HG03135 (cell line): ENCODE measurements around the gene CBL.

Experiments
- ATAC-seq: cut with Tn5 transposase; IDR thresholded peaks from one replicate; pipeline ENCODE4 v1.9.1; 2021; ENCODE audit warnings: mild to moderate bottlenecking, moderate library complexity; ENCODE audit not compliant: unreplicated experiment

The CBL gene

DNA sequence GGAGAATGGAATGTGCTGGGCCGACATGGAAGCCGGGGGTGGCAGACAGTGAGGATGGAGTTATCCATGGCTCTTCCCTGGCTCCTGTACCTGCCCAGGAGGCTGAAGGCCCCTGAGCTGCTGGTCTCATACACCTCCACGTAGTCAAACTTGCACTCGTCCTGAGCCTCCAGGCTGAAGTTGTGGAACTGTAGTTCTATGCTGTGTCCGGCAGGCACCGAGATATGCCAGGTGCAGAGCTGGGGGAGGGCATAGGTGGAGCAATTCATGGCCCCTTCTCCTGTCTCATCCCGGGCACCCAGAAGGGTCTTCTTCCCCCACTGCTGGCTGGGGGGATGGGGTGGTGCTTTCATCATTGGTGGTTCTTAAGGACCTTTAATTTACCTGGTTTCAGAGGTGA is 137.6 kb downstream of the CBL start:
- no peak for ATAC-seq

DNA sequence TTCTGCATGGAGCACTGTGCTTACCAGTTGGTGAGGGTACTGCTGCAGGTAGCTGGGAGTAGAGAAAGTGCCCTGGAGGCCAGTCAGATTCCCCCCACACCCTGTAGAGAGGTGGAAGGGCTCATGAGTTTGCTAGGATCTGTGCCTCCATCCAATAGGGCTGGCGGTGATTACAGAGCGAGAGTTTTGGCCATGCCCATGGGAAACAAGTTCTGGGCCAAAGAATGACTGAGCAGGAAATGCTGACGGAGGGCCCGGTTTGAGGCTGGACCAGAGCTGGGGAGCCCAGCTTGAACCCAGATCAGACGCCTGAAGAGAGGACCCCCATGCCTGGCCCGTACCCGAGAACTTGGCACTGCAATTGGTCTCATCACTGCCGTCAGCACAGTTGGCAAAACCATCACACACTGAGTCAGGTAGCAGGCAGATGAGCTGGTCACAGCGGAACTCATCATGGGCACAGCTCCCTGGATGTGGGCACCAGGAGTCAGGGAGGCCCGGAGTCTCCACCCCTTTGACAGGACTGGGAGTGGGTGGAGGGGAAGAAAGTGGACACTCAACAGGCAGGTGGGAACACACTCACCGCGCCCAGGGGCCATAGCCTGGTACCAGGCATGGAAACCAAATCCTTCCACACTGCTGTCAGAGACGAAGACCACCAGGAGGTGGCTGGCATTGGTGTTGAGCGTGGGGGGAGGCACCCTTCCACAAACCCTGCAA is 138.3 kb downstream of the CBL start:
- no peak for ATAC-seq

DNA sequence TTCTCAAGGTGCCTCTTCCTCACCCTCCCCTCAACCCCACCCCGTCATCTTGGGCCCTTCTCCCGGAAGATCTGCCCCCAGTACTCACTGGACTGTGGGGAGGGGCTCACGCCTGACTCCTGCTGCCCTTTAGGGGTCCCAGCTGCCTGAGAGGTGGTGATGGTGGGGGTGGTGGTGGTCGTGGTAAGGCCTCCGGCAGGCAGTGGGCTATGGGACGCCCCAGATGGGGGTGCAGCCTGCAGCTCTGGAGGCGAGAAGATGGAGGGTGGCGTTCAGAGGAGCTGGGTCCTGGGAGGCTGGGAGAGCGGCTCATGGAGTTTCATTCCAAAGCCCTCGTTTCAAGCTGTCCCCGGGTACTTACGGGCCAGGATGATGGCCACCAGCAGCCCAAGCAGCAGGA is 139.5 kb downstream of the CBL start:
- no peak for ATAC-seq

DNA sequence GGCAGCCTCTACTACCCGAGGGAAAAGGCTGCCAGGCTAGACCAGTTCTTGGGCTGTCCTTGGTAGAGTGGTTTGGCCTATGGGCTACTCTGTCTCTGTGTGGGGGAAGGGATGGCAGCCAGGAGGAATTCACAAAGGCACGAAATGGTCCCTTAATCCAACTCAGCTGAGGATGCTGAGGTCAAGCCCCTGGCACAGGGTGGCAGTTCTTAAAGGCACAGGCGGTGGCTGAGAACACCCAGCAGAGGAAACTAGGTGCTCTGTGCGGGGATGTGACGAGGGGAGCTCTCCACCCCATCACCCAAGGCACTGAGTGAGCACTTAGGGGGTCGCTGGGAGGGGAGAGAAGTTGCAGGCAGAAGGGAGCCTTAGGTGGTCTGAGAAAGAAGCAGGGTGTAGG is 140.5 kb downstream of the CBL start, which contains the start of gene MFRP:
TSS of gene MFRP (minus strand) at position 101 of the 400 bp plus-strand sequence. CDS start 192 bp downstream, outside the sequence.
- no peak for ATAC-seq

DNA sequence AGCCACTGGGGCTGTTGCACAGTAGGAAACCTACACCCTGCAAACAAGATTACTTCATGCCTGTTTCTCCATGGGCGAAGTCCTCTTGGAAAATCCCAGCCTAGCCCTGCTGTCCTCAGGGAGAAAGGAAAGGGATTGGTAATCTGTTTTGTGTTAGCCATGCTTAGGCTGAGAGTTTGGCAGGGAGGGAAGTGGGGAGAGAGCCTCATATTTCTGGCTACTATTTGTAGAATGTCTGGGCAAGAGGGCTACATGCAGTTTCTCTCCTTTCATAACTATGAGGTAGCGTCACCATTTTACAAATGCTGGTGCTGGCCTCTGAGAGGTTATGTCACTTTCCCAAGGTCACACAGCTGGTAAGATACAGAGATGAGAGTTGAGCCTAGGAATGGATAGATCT is 141.1 kb downstream of the CBL start:
- ATAC-seq, result no peak

DNA sequence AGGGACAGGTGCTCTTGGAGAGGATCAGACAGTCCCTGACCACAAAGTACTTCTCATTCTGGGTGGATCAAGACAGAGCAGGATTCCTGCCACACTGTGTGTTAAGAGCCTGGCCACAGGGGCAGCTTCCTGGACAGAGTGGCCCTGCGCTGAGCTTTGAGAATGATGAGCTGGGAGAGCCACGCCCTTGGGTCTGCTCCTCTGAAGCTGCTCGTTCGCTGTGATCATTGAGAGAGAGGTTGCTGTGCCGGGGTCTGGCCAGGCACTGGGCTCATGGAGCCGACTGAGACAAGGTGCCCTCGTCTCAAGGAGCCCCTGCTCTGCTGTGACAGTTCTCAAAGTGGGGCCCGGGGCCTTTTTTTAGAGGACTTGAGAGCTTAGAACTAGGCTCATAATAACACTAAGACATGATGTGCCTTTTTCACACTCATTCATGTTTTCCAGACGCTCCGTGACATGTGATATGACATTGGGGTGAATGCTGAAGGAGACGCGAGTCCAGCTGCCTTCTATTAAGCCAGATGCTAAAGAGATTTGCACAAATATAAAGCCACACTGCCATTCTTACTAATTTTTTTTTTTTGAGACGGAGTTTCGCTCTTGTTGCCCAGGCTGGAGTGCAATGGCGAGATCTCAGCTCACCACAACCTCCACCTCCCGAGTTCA is 141.9 kb downstream of the CBL start:
- no peak for ATAC-seq

DNA sequence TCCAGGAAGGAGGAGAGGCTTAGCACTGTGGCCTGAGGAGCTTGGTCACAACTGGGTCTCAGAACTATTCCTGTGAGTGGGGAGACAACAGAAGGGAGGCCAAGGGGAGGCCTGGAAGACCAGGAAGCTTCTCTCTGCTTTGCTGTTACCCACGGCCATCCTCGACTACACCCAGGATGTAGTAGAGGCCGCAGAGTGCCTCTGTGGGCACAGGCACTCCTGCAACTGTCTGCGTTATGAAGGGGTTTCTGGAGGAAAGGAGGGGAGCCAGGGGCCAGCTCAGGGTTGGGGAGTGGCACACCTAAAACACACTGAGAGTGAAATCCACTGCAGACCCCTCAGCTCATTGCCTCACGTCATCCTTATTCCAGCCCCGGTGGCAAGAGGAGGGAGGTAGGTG is 144.2 kb downstream of the CBL start:
- ATAC-seq, result no peak

DNA sequence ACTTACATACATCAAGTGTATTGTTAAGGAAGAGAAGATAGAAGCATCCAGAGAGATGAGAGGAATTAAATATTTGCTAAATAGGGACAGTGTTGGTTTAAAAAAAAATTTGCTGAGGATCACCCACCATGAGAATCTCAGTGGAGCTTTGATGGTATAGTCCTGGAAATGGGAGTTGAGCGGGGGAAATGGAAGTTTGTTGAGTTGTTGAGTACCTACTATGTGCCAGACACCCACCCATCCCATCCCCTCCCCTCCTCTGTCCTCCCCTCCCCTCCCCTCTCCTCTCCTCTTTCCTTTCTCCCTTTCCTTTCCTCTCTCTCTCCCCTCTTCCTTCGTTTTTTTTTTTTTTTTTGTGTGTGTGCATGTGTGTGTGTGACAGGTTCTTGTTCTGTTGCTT is 145.1 kb downstream of the CBL start:
- ATAC-seq, result no peak

DNA sequence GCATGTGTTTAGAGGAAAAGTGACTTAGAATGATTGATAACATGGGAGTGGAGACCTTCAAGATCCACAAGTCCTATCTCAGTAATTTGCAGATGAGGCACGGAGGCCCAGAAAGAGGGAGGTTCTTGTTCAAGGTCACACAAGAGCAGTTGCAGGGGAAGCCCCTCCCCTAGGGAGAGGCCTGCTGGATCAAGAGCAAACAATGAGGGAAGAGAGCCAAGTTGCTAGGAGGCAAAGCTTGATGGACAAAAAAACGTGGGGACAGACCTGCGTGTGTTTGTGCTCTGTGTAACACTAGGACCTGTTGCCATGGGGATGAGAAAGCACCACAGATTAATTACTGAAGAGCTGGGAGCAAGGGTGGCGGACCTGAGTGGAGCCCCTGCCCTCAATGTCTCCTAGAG is 146.7 kb downstream of the CBL start:
- ATAC-seq, result no peak

DNA sequence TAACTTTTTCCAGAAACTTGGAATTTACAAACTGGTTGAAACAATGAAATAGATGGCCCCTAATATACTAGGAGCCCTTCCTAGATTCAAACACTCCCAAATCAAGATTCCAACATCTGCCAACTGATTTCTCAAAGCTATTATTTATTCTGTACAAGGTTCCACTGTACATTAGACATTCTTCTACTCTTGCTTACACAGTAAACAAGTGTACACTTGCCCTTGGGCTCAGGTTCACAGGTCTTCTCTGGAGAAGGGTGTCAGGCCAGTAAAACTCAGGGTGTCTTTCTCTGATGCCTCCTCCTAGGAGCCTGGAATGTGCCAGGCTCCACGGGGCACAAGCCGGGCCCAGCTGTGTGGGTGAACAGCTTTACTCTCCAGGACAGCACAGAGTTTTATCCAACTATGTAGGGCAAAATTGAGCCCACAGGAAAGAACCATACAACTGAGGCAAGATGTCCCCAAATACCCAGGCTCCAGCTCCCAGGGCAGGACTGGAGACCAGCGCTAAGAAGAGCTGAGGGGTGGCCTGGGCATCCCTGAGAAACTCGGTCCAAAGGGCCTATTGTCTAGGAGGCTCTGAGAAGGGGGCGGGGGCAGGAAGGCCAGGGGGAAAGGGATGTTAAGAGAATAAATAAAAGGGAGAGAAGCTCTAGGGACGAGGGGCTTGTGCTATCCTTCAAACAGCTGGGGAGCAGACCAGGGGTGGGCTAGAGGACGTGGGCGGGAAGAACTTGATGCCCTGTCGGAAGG is 149.1 kb downstream of the CBL start:
- no peak for ATAC-seq

DNA sequence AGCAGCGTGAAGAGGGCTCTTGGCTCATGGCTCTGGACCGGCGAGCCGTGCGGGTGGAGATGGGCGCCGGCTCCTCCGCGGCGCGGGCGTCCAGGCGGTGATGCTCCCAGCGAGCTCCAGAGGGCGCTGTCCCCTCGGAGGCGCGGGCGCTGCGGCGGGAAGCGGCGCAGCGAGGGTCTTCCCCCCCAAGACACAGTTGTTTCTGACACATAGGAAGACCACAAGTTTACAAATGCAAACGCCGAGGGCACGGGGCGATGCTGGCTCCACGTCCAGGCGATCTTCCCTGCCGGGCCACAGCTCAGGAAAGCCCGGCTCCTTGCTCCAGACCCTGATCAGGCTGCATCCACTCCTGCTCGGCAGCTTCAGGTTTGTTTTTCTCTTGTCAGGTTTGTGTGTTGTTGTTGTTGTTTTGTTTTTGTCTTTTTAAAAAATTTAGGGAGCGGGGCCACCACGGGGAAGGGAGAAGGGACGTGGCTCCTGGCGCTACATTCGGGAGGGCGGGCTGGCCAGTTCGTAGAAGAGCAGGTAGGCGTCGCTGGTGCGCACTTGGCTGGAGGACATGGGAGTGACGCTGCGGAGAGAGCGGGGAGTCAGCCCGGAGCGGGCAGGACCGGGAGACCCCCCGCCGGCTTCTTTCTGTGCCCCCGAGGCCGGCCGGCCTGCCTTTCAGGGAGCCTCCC is 150.4 kb downstream of the CBL start:
- ATAC-seq, result peak; percentile 66

DNA sequence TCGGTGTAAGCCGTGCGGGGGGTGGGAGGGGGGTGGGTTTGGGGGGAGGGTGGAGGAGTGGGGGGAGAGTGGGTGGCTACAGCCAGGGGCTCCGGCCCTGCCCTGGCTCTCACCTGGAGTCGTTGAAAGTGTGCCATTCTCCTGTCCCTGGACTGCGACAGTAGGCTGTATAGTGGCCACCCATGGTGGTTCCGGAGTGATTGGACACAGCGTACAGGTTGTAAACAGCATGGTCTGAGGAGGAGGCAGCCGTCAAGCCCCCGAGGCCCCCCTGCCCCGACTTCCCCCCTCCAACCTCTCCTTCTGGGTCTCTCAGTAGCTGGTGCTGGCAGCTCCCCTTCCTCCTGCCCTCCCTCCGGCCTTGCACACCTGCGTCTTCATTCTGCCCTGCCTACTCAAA is 150.9 kb downstream of the CBL start:
- ATAC-seq, result no peak
